OCI-LY1 (cell line): ENCODE data around the gene HAPLN2.

Experiments used
- H2AFZ ChIP-seq: fragments of 200-600 bp; sonication (generic), shearing (Covaris generic); 2 replicates; pipeline ENCODE4 v1.6.0; 2014; ENCODE audit warnings: antibody characterized with exemption, mild to moderate bottlenecking, low read length
- H3F3A ChIP-seq: fragments of 200-600 bp; sonication (generic), shearing (Covaris generic); 2 replicates; pipeline ENCODE4 v1.6.0; 2014; ENCODE audit warnings: mild to moderate bottlenecking, antibody characterized with exemption, low read length, moderate library complexity; ENCODE audit not compliant: insufficient read depth
- H3K27ac ChIP-seq: fragments of 200-600 bp; sonication (generic); 2 replicates; pipeline ENCODE4 v1.5.1; 2014; ENCODE audit warnings: low read length, mixed run types, mild to moderate bottlenecking, low read depth; ENCODE audit not compliant: poor library complexity, severe bottlenecking
- H3K27me3 ChIP-seq: fragments of 200-600 bp; sonication (generic); 2 replicates; pipeline ENCODE4 v1.6.0; 2014; ENCODE audit warnings: antibody characterized with exemption, mild to moderate bottlenecking, low read length, moderate library complexity; ENCODE audit not compliant: insufficient read depth
- H3K36me3 ChIP-seq: fragments of 200-600 bp; sonication (generic); 2 replicates; pipeline ENCODE4 v1.6.1; 2014; ENCODE audit warnings: mild to moderate bottlenecking, antibody characterized with exemption, low read length, moderate library complexity, mixed read lengths; ENCODE audit not compliant: insufficient read depth
- H3K4me1 ChIP-seq: fragments of 200-600 bp; sonication (generic); 2 replicates; pipeline ENCODE4 v1.5.1; 2014; ENCODE audit warnings: mild to moderate bottlenecking, low read length, moderate library complexity; ENCODE audit not compliant: insufficient read depth, severe bottlenecking
- H3K4me2 ChIP-seq: fragments of 200-600 bp; sonication (generic), shearing (Covaris generic); 2 replicates; pipeline ENCODE4 v1.6.1; 2014; ENCODE audit warnings: low read length
- H3K4me3 ChIP-seq: fragments of 200-600 bp; sonication (generic); 2 replicates; pipeline ENCODE4 v1.5.1; 2014; ENCODE audit warnings: low read length, low read depth, mild to moderate bottlenecking, mixed read lengths; ENCODE audit not compliant: poor library complexity, severe bottlenecking
- H3K79me2 ChIP-seq: fragments of 200-600 bp; shearing (Covaris generic); 2 replicates; pipeline ENCODE4 v1.6.1; 2016; ENCODE audit warnings: mixed run types, low read length, mixed read lengths; ENCODE audit not compliant: insufficient read depth
- H3K9ac ChIP-seq: fragments of 200-600 bp; sonication (generic), shearing (Covaris generic); 2 replicates; pipeline ENCODE4 v1.6.1; 2014; ENCODE audit warnings: mild to moderate bottlenecking, low read length, mixed read lengths
- H3K9me2 ChIP-seq: fragments of 200-600 bp; sonication (generic), shearing (Covaris generic); 2 replicates; pipeline ENCODE4 v1.6.1; 2014; ENCODE audit warnings: low read depth, mild to moderate bottlenecking, low read length, mixed read lengths
- H3K9me3 ChIP-seq: fragments of 200-600 bp; shearing (Covaris generic); 2 replicates; pipeline ENCODE4 v1.6.1; 2014; ENCODE audit warnings: low read length, mixed read lengths
- H4K20me1 ChIP-seq: fragments of 200-600 bp; sonication (generic), shearing (Covaris generic); 2 replicates; pipeline ENCODE4 v1.6.0; 2016; ENCODE audit warnings: mild to moderate bottlenecking, low read length; ENCODE audit not compliant: insufficient read depth
- EZH2 ChIP-seq: fragments of 200-600 bp; sonication (generic), shearing (Covaris generic); IDR thresholded peaks from 2 replicates; pipeline ENCODE4 v1.8.0; 2017; ENCODE audit warnings: borderline replicate concordance, mixed run types, mild to moderate bottlenecking, antibody characterized with exemption, low read length, moderate library complexity, mixed read lengths
- TF ChIP-seq, protein P1 (sequence below): fragments of 200-600 bp; sonication (generic), shearing (Covaris generic); IDR thresholded peaks from 2 replicates; pipeline ENCODE4 v1.5.1; 2017; ENCODE audit warnings: mild to moderate bottlenecking, antibody characterized with exemption, low read length, moderate library complexity, mixed read lengths

HAPLN2 gene

DNA sequence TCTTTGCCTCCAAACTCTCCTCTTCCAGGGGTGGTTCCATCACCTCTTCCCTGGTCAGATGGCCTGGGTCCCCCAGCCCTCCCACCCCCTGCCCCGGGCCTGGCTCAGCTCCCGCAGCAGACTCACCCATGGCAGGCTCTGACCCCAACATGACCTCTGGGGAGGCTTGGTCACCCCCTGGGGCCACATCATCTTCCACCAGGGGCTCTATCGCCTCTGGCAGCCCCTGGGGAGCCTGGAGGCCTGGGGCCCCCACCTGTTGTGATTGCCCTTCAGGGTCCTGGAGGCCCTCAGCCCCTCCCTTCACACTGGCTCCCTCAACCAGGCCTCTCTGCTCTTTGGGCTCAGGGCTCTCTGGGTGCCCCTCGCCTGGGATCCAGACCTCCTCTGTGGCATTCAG is 51.6 kb downstream of the HAPLN2 start:
- Histone ChIP-seq H3K9me2 (no peaks in the 10 kb centered on the region), H3K27ac (no peak overlapping the region), H3K27me3 (peaks cover 5% of the 10 kb centered on the region; the same call in 1 of the 2 replicates), H3K9me3 (no peaks in the 10 kb centered on the region), H3K36me3 (no peaks in the 10 kb centered on the region), H2AFZ (no peak overlapping the region), H3K4me2 (no peak overlapping the region), H3F3A (no peaks in the 10 kb centered on the region), H3K9ac (no peak overlapping the region), H3K4me1 (no peaks in the 10 kb centered on the region), H3K4me3 (no peak overlapping the region), H4K20me1 (no peaks in the 10 kb centered on the region), H3K79me2 (no peaks in the 10 kb centered on the region)
- no peak for TF ChIP-seq EZH2
- TF ChIP-seq, protein P1, sequence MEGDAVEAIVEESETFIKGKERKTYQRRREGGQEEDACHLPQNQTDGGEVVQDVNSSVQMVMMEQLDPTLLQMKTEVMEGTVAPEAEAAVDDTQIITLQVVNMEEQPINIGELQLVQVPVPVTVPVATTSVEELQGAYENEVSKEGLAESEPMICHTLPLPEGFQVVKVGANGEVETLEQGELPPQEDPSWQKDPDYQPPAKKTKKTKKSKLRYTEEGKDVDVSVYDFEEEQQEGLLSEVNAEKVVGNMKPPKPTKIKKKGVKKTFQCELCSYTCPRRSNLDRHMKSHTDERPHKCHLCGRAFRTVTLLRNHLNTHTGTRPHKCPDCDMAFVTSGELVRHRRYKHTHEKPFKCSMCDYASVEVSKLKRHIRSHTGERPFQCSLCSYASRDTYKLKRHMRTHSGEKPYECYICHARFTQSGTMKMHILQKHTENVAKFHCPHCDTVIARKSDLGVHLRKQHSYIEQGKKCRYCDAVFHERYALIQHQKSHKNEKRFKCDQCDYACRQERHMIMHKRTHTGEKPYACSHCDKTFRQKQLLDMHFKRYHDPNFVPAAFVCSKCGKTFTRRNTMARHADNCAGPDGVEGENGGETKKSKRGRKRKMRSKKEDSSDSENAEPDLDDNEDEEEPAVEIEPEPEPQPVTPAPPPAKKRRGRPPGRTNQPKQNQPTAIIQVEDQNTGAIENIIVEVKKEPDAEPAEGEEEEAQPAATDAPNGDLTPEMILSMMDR = no peak

DNA sequence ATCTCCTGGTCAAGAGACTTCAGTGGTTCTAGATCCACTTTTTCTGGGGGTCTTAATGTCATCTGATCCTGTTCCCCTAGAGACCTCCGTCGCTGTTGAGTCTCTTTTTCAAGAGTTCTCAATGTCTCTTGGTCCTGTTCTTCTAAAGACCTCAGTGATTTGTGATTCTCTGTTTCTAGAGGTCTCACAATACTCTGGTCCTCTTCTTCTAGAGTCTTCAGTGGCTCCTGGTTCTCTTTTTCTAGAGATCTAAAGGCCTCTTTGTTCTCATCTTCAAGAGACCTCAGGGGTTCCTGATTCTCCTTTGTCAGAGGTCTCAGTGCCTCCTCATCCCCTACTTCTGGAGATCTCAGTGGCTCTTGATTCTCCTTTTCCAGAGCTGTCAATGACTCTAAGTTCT is 52.6 kb downstream of the HAPLN2 start:
- no peak overlapping the region for H3K4me2 ChIP-seq
- H3K79me2 ChIP-seq = no peaks in the 10 kb centered on the region
- no peaks in the 10 kb centered on the region for H3K9me2 ChIP-seq
- no peaks in the 10 kb centered on the region for H3K36me3 ChIP-seq
- no peak overlapping the region for H3K9ac ChIP-seq
- H3K27ac ChIP-seq = no peak overlapping the region
- no peaks in the 10 kb centered on the region for H3K9me3 ChIP-seq
- peaks cover 5% of the 10 kb centered on the region; the same call in 1 of the 2 replicates for H3K27me3 ChIP-seq
- H3K4me3 ChIP-seq = no peak overlapping the region
- no peak for TF ChIP-seq EZH2
- TF ChIP-seq, protein P1 = no peak
- no peaks in the 10 kb centered on the region for H3F3A ChIP-seq
- no peak overlapping the region for H2AFZ ChIP-seq
- no peaks in the 10 kb centered on the region for H3K4me1 ChIP-seq
- H4K20me1 ChIP-seq = no peaks in the 10 kb centered on the region

DNA sequence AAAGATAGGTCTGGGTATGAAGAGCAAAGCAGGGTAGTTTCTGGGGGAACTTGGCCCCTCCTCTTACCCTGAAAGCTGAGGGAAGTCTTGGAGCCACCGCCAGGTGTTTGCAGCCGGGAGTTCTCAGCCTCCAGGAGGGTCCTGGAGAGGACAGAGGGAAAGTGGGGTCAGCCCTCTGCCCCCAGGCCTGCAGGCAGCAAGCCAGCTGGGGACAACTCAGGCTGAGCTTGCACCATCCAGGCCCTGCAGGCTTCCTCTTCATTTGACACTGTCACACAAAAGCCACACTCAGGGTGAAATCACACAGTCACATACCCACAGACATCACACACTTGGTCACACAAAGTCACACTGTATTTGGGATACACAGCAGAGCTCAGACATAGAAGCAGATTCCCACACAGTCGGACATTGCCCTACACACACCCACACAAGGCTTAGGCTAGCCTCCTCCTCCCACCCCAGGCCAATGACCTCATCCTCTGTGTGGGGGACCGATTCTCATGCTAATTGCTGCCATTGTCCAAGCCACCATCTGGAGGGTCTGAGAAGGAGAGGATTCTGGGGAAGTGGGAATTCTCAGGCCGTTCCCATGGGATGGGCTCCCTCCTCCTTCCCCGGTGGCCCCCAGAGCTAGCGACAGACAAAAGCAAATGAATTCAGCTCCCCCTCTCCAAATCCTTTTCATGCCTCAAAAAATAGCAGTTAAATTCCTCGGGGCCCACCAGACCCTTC is 54.3 kb downstream of the HAPLN2 start:
- no peaks in the 10 kb centered on the region for H3K4me1 ChIP-seq

More for the DNA sequence above, 54.3 kb downstream of the HAPLN2 start:
- no peak overlapping the region for H3K4me3 ChIP-seq
- no peak overlapping the region for H3K9ac ChIP-seq
- TF ChIP-seq, protein P1 = no peak
- no peak for TF ChIP-seq EZH2
- H3K9me3 ChIP-seq = no peaks in the 10 kb centered on the region
- H3K27me3 ChIP-seq = peaks cover 12% of the 10 kb centered on the region
- H3F3A ChIP-seq = no peaks in the 10 kb centered on the region
- no peaks in the 10 kb centered on the region for H3K9me2 ChIP-seq
- no peaks in the 10 kb centered on the region for H3K36me3 ChIP-seq
- no peak overlapping the region for H2AFZ ChIP-seq
- no peak overlapping the region for H3K4me2 ChIP-seq
- H3K79me2 ChIP-seq = no peaks in the 10 kb centered on the region
- no peak overlapping the region for H3K27ac ChIP-seq
- H4K20me1 ChIP-seq = no peaks in the 10 kb centered on the region
